ENCODE results near the gene CCDC66. TPM values are rescaled to one million over a fixed set of nuclear protein-coding genes. Genes with fewer than 3 reads are reported as not detected.
A peak's percentile ranks its signal among the peaks of the same experiment; 100 is the strongest.

Gene CCDC66
- 6.8 TPM for polyA plus RNA-seq (2013, experiment 1 of 2)
- polyA plus RNA-seq (2013, experiment 2 of 2) = 8.2 TPM

DNA sequence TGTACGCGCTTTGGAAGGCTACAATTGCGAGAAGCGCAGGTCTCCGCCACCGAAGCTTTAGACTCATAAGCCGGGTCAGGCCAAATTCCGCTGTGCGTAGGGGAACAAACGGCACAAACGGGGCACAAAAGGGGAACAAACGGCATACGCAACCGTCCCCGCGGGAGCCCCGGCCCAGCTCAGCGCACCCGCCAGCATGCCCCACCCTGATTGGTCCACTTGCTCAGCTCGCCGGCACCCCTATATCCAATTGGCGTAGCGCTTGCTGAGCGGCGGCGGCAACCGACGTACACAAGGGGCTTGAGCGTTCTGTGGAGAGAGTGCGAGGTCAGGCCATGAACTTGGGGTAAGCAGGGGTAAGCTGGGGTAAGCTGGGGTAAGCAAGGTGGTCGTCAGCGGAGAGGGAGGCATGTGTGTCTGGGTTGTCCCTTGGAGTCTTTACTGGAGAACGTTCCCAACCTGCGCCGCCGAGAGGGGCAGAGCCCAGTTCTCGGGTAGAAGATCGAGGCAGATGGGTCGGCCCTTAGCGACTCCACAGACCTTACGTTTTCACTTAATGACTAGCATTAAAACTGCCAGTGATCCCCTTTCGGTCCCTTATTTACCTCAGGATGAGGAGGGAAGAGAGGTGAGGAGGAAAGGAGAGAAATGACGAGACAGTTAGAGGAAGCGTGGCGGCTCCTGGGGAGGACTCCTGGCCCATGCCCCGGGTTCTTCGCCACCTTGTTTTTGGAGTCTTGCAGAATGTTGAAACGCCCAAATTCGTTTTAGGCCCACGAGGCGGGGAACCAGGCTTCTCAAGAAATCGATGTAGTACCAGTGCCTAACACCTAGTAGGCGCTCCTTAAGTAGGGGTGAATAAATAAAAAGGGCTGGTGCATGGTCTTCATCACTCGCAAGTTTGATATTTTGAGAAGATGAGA, at the start of gene CCDC66:
TSS of gene CCDC66 (plus strand) at position 268 of the 923 bp plus-strand sequence. CDS start at position 336, 68 bp downstream.
- no peak within 1 kb of the TSS for H2BK120ac ChIP-seq (ENCODE audit: low read depth, low read length)
- no peak within 1 kb of the TSS for H3K14ac ChIP-seq (ENCODE audit: low read length in 2 of 2)
- H3K27me3 ChIP-seq (ENCODE audit: control insufficient read depth in 1 of 2, insufficient read depth in 1 of 2, low read length in 2 of 2) = peaks cover 0 to 14% of the 10 kb centered on the region in 2 experiments
- H2AK5ac ChIP-seq (ENCODE audit: low read length, severe bottlenecking) = no peak within 1 kb of the TSS
- H3K27ac ChIP-seq (ENCODE audit: low read length, poor library complexity, severe bottlenecking) = peak within 1 kb of the TSS; percentile 66
- 1% methylated on average over 52 of the region's 54 CpGs for WGBS
- H3K23ac ChIP-seq (ENCODE audit: low read length in 2 of 2) = no peak within 1 kb of the TSS
- DNase-seq = peak; percentile 93
- H3K9me3 ChIP-seq (ENCODE audit: control insufficient read depth, low read length) = no peaks in the 10 kb centered on the region
- H4K8ac ChIP-seq (ENCODE audit: low read length) = peak within 1 kb of the TSS; percentile 96
- H2BK15ac ChIP-seq (ENCODE audit: low read depth, poor library complexity, severe bottlenecking) = peak within 1 kb of the TSS; percentile 60
- peak within 1 kb of the TSS; percentile 99 for H3K9ac ChIP-seq (ENCODE audit: low read length)
- peak within 1 kb of the TSS; percentile 43 for H4K91ac ChIP-seq (ENCODE audit: low read length)
- H3K4me2 ChIP-seq (ENCODE audit: low read length, poor library complexity, severe bottlenecking) = peak within 1 kb of the TSS; percentile 87
- H3K4me1 ChIP-seq (ENCODE audit: control insufficient read depth, insufficient read depth, low read depth, low read length) = no peaks in the 10 kb centered on the region
- H2BK5ac ChIP-seq (ENCODE audit: low read depth, low read length, poor library complexity, severe bottlenecking) = no peak within 1 kb of the TSS
- H3K36me3 ChIP-seq (ENCODE audit: control insufficient read depth in 1 of 2, insufficient read depth in 2 of 2, low read depth in 1 of 2, low read length in 2 of 2) = peaks cover 3 to 32% of the 10 kb centered on the region in 2 experiments
- H3K18ac ChIP-seq (ENCODE audit: low read depth in 1 of 2, low read length in 2 of 2) = peak within 1 kb of the TSS; percentile 35 to 73
- H3K79me1 ChIP-seq (replicated peaks; ENCODE audit: low read length, poor library complexity, severe bottlenecking) = peaks cover 5% of the 10 kb centered on the region
- H2AFZ ChIP-seq (ENCODE audit: low read depth, low read length) = peak within 1 kb of the TSS; percentile 78
- peak within 1 kb of the TSS; percentile 87 to 99 for H3K4me3 ChIP-seq (ENCODE audit: insufficient read depth in 1 of 2, low read depth in 1 of 2, low read length in 2 of 2)
- peak within 1 kb of the TSS; percentile 57 to 59 for H3K4ac ChIP-seq (ENCODE audit: low read depth in 1 of 2, low read length in 2 of 2)
- H2BK12ac ChIP-seq (ENCODE audit: low read length in 2 of 2) = no peak within 1 kb of the TSS

GRCh38 chr3:56519641-56520040, 37.3 kb upstream of the CCDC66 start:
- no peak overlapping the region for H3K14ac ChIP-seq (ENCODE audit: low read length in 2 of 2)
- no peak overlapping the region for H2AFZ ChIP-seq (ENCODE audit: low read depth, low read length)
- H3K4me1 ChIP-seq (ENCODE audit: control insufficient read depth, insufficient read depth, low read depth, low read length) = no peaks in the 10 kb centered on the region
- 80% methylated on average over 1 of the region's 1 CpG for WGBS
- H3K27ac ChIP-seq (ENCODE audit: low read length, poor library complexity, severe bottlenecking) = no peak overlapping the region
- no peaks in the 10 kb centered on the region for H3K9me3 ChIP-seq (ENCODE audit: control insufficient read depth, low read length)
- no peak overlapping the region for H4K91ac ChIP-seq (ENCODE audit: low read length)
- H2BK5ac ChIP-seq (ENCODE audit: low read depth, low read length, poor library complexity, severe bottlenecking) = no peak overlapping the region
- no peaks in the 10 kb centered on the region for H3K79me1 ChIP-seq (replicated peaks; ENCODE audit: low read length, poor library complexity, severe bottlenecking)
- no peak overlapping the region for H2BK12ac ChIP-seq (ENCODE audit: low read length in 2 of 2)
- peaks cover 7 to 8% of the 10 kb centered on the region in 2 experiments for H3K27me3 ChIP-seq (ENCODE audit: control insufficient read depth in 1 of 2, insufficient read depth in 1 of 2, low read length in 2 of 2)
- no peak overlapping the region for H2BK120ac ChIP-seq (ENCODE audit: low read depth, low read length)
- no peak overlapping the region for H3K4me3 ChIP-seq (ENCODE audit: insufficient read depth in 1 of 2, low read depth in 1 of 2, low read length in 2 of 2)
- H3K9ac ChIP-seq (ENCODE audit: low read length) = no peak overlapping the region
- no peak overlapping the region for H3K23ac ChIP-seq (ENCODE audit: low read length in 2 of 2)
- H3K4me2 ChIP-seq (ENCODE audit: low read length, poor library complexity, severe bottlenecking) = no peak overlapping the region
- no peak overlapping the region for H3K18ac ChIP-seq (ENCODE audit: low read depth in 1 of 2, low read length in 2 of 2)
- H3K36me3 ChIP-seq (ENCODE audit: control insufficient read depth in 1 of 2, insufficient read depth in 2 of 2, low read depth in 1 of 2, low read length in 2 of 2) = no peaks in the 10 kb centered on the region
- no peak overlapping the region for H2BK15ac ChIP-seq (ENCODE audit: low read depth, poor library complexity, severe bottlenecking)
- H3K4ac ChIP-seq (ENCODE audit: low read depth in 1 of 2, low read length in 2 of 2) = no peak overlapping the region
- H4K8ac ChIP-seq (ENCODE audit: low read length) = no peak overlapping the region
- no peak for DNase-seq
- H2AK5ac ChIP-seq (ENCODE audit: low read length, severe bottlenecking) = no peak overlapping the region

GRCh38 chr3:56522374-56522773, 34.6 kb upstream of the CCDC66 start:
- DNase-seq = no peak
- Histone ChIP-seq H3K27me3 (ENCODE audit: control insufficient read depth in 1 of 2, insufficient read depth in 1 of 2, low read length in 2 of 2) (peaks cover 7 to 18% of the 10 kb centered on the region in 2 experiments), H3K79me1 (replicated peaks; ENCODE audit: low read length, poor library complexity, severe bottlenecking) (no peaks in the 10 kb centered on the region), H4K8ac (ENCODE audit: low read length) (no peak overlapping the region), H2BK5ac (ENCODE audit: low read depth, low read length, poor library complexity, severe bottlenecking) (no peak overlapping the region), H3K4me1 (ENCODE audit: control insufficient read depth, insufficient read depth, low read depth, low read length) (no peaks in the 10 kb centered on the region), H3K18ac (ENCODE audit: low read depth in 1 of 2, low read length in 2 of 2) (no peak overlapping the region), H2BK12ac (ENCODE audit: low read length in 2 of 2) (no peak overlapping the region), H2AK5ac (ENCODE audit: low read length, severe bottlenecking) (no peak overlapping the region), H3K4me2 (ENCODE audit: low read length, poor library complexity, severe bottlenecking) (no peak overlapping the region), H3K14ac (ENCODE audit: low read length in 2 of 2) (no peak overlapping the region), H2AFZ (ENCODE audit: low read depth, low read length) (no peak overlapping the region), H2BK15ac (ENCODE audit: low read depth, poor library complexity, severe bottlenecking) (no peak overlapping the region), H3K36me3 (ENCODE audit: control insufficient read depth in 1 of 2, insufficient read depth in 2 of 2, low read depth in 1 of 2, low read length in 2 of 2) (no peaks in the 10 kb centered on the region), H3K23ac (ENCODE audit: low read length in 2 of 2) (no peak overlapping the region), H3K9ac (ENCODE audit: low read length) (no peak overlapping the region), H4K91ac (ENCODE audit: low read length) (no peak overlapping the region), H3K4ac (ENCODE audit: low read depth in 1 of 2, low read length in 2 of 2) (no peak overlapping the region), H3K9me3 (ENCODE audit: control insufficient read depth, low read length) (no peaks in the 10 kb centered on the region), H3K27ac (ENCODE audit: low read length, poor library complexity, severe bottlenecking) (no peak overlapping the region), H2BK120ac (ENCODE audit: low read depth, low read length) (no peak overlapping the region), H3K4me3 (ENCODE audit: insufficient read depth in 1 of 2, low read depth in 1 of 2, low read length in 2 of 2) (no peak overlapping the region)
- WGBS = 37% methylated on average over 4 of the region's 7 CpGs

- Histone ChIP-seq H2BK120ac (ENCODE audit: low read depth, low read length) (no peak overlapping the region), H3K27ac (ENCODE audit: low read length, poor library complexity, severe bottlenecking) (no peak overlapping the region), H3K79me1 (replicated peaks; ENCODE audit: low read length, poor library complexity, severe bottlenecking) (no peaks in the 10 kb centered on the region), H2AFZ (ENCODE audit: low read depth, low read length) (no peak overlapping the region), H4K91ac (ENCODE audit: low read length) (no peak overlapping the region), H2BK5ac (ENCODE audit: low read depth, low read length, poor library complexity, severe bottlenecking) (no peak overlapping the region), H3K27me3 (ENCODE audit: control insufficient read depth in 1 of 2, insufficient read depth in 1 of 2, low read length in 2 of 2) (peaks cover 0 to 18% of the 10 kb centered on the region in 2 experiments), H3K4me3 (ENCODE audit: insufficient read depth in 1 of 2, low read depth in 1 of 2, low read length in 2 of 2) (no peak overlapping the region), H3K23ac (ENCODE audit: low read length in 2 of 2) (no peak overlapping the region), H2BK12ac (ENCODE audit: low read length in 2 of 2) (no peak overlapping the region), H3K4me2 (ENCODE audit: low read length, poor library complexity, severe bottlenecking) (no peak overlapping the region), H3K14ac (ENCODE audit: low read length in 2 of 2) (no peak overlapping the region), H3K4me1 (ENCODE audit: control insufficient read depth, insufficient read depth, low read depth, low read length) (no peaks in the 10 kb centered on the region), H3K36me3 (ENCODE audit: control insufficient read depth in 1 of 2, insufficient read depth in 2 of 2, low read depth in 1 of 2, low read length in 2 of 2) (no peaks in the 10 kb centered on the region), H2AK5ac (ENCODE audit: low read length, severe bottlenecking) (no peak overlapping the region), H3K4ac (ENCODE audit: low read depth in 1 of 2, low read length in 2 of 2) (no peak overlapping the region), H3K9me3 (ENCODE audit: control insufficient read depth, low read length) (no peaks in the 10 kb centered on the region), H3K9ac (ENCODE audit: low read length) (no peak overlapping the region), H3K18ac (ENCODE audit: low read depth in 1 of 2, low read length in 2 of 2) (no peak overlapping the region), H4K8ac (ENCODE audit: low read length) (no peak overlapping the region), H2BK15ac (ENCODE audit: low read depth, poor library complexity, severe bottlenecking) (no peak overlapping the region)
- DNase-seq = no peak
- WGBS = 17% methylated on average over 1 of the region's 1 CpG
Measured at GRCh38 chr3:56525291-56525690, 31.7 kb upstream of the CCDC66 start.

Measured in mesenchymal stem cell (in vitro differentiated cells and primary cell).